H1 (cell line): ENCODE data around the gene MSI2. TPM values are rescaled to one million over a fixed set of nuclear protein-coding genes. Genes with fewer than 3 reads are reported as not detected.
A peak's percentile ranks its signal among the peaks of the same experiment; 100 is the strongest.

Experiments used
- CTCF ChIA-PET: fragments of 300-600 bp; sonication (Branson Sonifier 250); formaldehyde crosslinking; loops from one replicate; lab custom pipeline; 2021; ENCODE audit not compliant: partially characterized antibody; lab: Charles Lee
- POLR2A ChIA-PET: fragments of 300-600 bp; sonication (Branson Sonifier 250); formaldehyde crosslinking; loops from one replicate; lab custom pipeline; 2021; ENCODE audit warnings: inconsistent platforms; ENCODE audit not compliant: partially characterized antibody; lab: Charles Lee
- DNase-seq, 2 experiments: peaks; one replicate each; pipeline versions ENCODE4 v3.0.0 to v3.0.0-alpha.2; 2010 to 2022; ENCODE audit warnings: low spot score in 2 of 2, low read depth in 1 of 2, mixed read lengths in 1 of 2
- FAIRE-seq: peaks from 2 replicates; lab custom pipeline; 2011; peaks lifted over from hg19 to GRCh38; lab: Jason Lieb, UNC
- H2AFZ ChIP-seq: 2 replicates; pipeline ENCODE4 v1.8.1; 2012; ENCODE audit warnings: low read length, inconsistent platforms
- H2AK5ac ChIP-seq: 2 replicates; pipeline ENCODE4 v1.6.1; 2013; ENCODE audit warnings: low read depth, low read length
- H2BK120ac ChIP-seq: replicated peaks from 2 replicates; pipeline ENCODE3; 2013; ENCODE audit warnings: low read depth, low read length, inconsistent platforms
- H2BK12ac ChIP-seq: 2 replicates; pipeline ENCODE4 v1.6.1; 2013; ENCODE audit warnings: low read depth, low read length
- H2BK15ac ChIP-seq: 2 replicates; pipeline ENCODE4 v1.6.1; 2013; ENCODE audit warnings: low read length
- H2BK20ac ChIP-seq: 2 replicates; pipeline ENCODE4 v1.6.1; 2013; ENCODE audit warnings: low read length
- H2BK5ac ChIP-seq: 2 replicates; pipeline ENCODE4 v1.6.1; 2013; ENCODE audit warnings: low read depth, low read length
- H3K14ac ChIP-seq: 2 replicates; pipeline ENCODE4 v1.6.1; 2013; ENCODE audit warnings: inconsistent platforms; ENCODE audit not compliant: insufficient read length
- H3K18ac ChIP-seq: 2 replicates; pipeline ENCODE4 v1.6.1; 2013; ENCODE audit warnings: low read length; ENCODE audit errors: extremely low read depth
- H3K23ac ChIP-seq: 2 replicates; pipeline ENCODE4 v1.6.1; 2013; ENCODE audit warnings: inconsistent platforms; ENCODE audit not compliant: insufficient read length
- H3K23me2 ChIP-seq: 2 replicates; pipeline ENCODE4 v1.6.1; 2013; ENCODE audit warnings: low read depth, low read length
- H3K27ac ChIP-seq: 2 replicates; pipeline ENCODE4 v1.6.1; 2011; ENCODE audit warnings: low read depth, low read length, inconsistent platforms
- H3K27me3 ChIP-seq, 4 experiments: replicated peaks in 1 of 4; 1 replicate in 1 of 4; 2 replicates in 3 of 4; pipeline versions ENCODE4 v1.6.1 to v1.8.1; 2011 to 2013; ENCODE audit warnings: low read length in 3 of 4, mild to moderate bottlenecking in 3 of 4, inconsistent platforms in 2 of 4, mixed read lengths in 2 of 4, moderate library complexity in 1 of 4; ENCODE audit not compliant: control insufficient read depth in 3 of 4, insufficient read depth in 3 of 4; ENCODE audit errors: extremely low read depth in 1 of 4
- H3K36me3 ChIP-seq, 4 experiments: 2 replicates each; pipeline versions ENCODE4 v1.6.1 to v1.8.1; 2011 to 2013; ENCODE audit warnings: mild to moderate bottlenecking in 4 of 4, low read length in 3 of 4, moderate library complexity in 2 of 4, control low read depth in 1 of 4, inconsistent platforms in 1 of 4; ENCODE audit not compliant: insufficient read depth in 4 of 4, control insufficient read depth in 2 of 4
- H3K4ac ChIP-seq: replicated peaks from 2 replicates; pipeline ENCODE3; 2013; ENCODE audit warnings: low read length, low read depth, mixed read lengths, inconsistent platforms; ENCODE audit not compliant: insufficient read length
- H3K4me1 ChIP-seq, 4 experiments: replicated peaks in 1 of 4; 1 replicate in 1 of 4; 2 replicates in 3 of 4; pipeline versions ENCODE4 v1.6.1 to v1.8.1; 2011 to 2013; ENCODE audit warnings: low read length in 3 of 4, inconsistent platforms in 2 of 4, mixed read lengths in 1 of 4; ENCODE audit not compliant: insufficient read depth in 4 of 4, control insufficient read depth in 3 of 4
- H3K4me2 ChIP-seq, 2 experiments: 2 replicates each; pipeline versions ENCODE4 v1.6.1 to v1.8.1; 2011 to 2013; ENCODE audit warnings: low read depth in 2 of 2, low read length in 2 of 2, control low read depth in 1 of 2, inconsistent platforms in 1 of 2, mild to moderate bottlenecking in 1 of 2; ENCODE audit not compliant: insufficient read depth in 1 of 2
- H3K4me3 ChIP-seq, 4 experiments: fragments of 200-600, 300-600 bp in 1 of 4; sonication (generic), shearing (Covaris generic), sonication (Bioruptor Twin) in 1 of 4; 2 replicates each; pipeline versions ENCODE4 v1.5.1 to v1.8.1; 2011 to 2016; ENCODE audit warnings: low read length in 4 of 4, low read depth in 3 of 4, control low read depth in 2 of 4, inconsistent platforms in 2 of 4, mild to moderate bottlenecking in 2 of 4, mixed read lengths in 1 of 4, moderate library complexity in 1 of 4; ENCODE audit not compliant: insufficient read depth in 2 of 4; ENCODE audit errors: extremely low read depth in 1 of 4
- H3K56ac ChIP-seq: replicated peaks from 2 replicates; pipeline ENCODE3; 2013; ENCODE audit warnings: low read depth, mild to moderate bottlenecking, mixed read lengths, low read length, inconsistent platforms; ENCODE audit not compliant: insufficient read length
- H3K79me1 ChIP-seq: 2 replicates; pipeline ENCODE4 v1.6.1; 2013; ENCODE audit warnings: low read depth, low read length, control low read depth
- H3K79me2 ChIP-seq, 2 experiments: 2 replicates each; pipeline versions ENCODE4 v1.6.1 to v1.8.1; 2012 to 2013; ENCODE audit warnings: low read length in 2 of 2, mild to moderate bottlenecking in 2 of 2, inconsistent platforms in 1 of 2; ENCODE audit not compliant: insufficient read depth in 2 of 2, control insufficient read depth in 1 of 2
- H3K9ac ChIP-seq, 4 experiments: replicated peaks in 1 of 4; 1 replicate in 1 of 4; 2 replicates in 3 of 4; pipeline versions ENCODE4 v1.6.1 to v1.8.1; 2011 to 2013; ENCODE audit warnings: low read depth in 3 of 4, low read length in 3 of 4, control low read depth in 2 of 4, mild to moderate bottlenecking in 2 of 4, moderate library complexity in 2 of 4, inconsistent platforms in 1 of 4; ENCODE audit errors: extremely low read depth in 1 of 4
- H3K9me3 ChIP-seq, 2 experiments: 2 replicates each; pipeline versions ENCODE4 v1.6.1 to v1.8.1; 2012 to 2013; ENCODE audit warnings: mild to moderate bottlenecking in 2 of 2, moderate library complexity in 2 of 2, control low read depth in 1 of 2, inconsistent platforms in 1 of 2, low read depth in 1 of 2, low read length in 1 of 2, mixed read lengths in 1 of 2; ENCODE audit not compliant: insufficient read depth in 2 of 2
- H4K20me1 ChIP-seq, 2 experiments: replicated peaks in 1 of 2; 2 replicates each; pipeline versions ENCODE3 to v1.8.1; 2011 to 2013; ENCODE audit warnings: inconsistent platforms in 2 of 2, low read length in 2 of 2, mild to moderate bottlenecking in 1 of 2; ENCODE audit not compliant: insufficient read depth in 2 of 2, control insufficient read depth in 1 of 2
- H4K5ac ChIP-seq: 2 replicates; pipeline ENCODE4 v1.6.1; 2013; ENCODE audit warnings: low read length, low read depth, mixed read lengths, inconsistent platforms; ENCODE audit not compliant: insufficient read length
- H4K8ac ChIP-seq: 2 replicates; pipeline ENCODE4 v1.8.0; 2013; ENCODE audit warnings: mild to moderate bottlenecking, moderate library complexity, low read length, inconsistent platforms; ENCODE audit not compliant: insufficient read depth; ENCODE audit errors: extremely low read depth
- H4K91ac ChIP-seq: replicated peaks from 2 replicates; pipeline ENCODE3; 2013; ENCODE audit warnings: low read length, mixed read lengths, inconsistent platforms; ENCODE audit not compliant: insufficient read length
- CREB1 ChIP-seq: IDR thresholded peaks from 2 replicates; pipeline ENCODE4 v1.6.1; 2012; ENCODE audit warnings: inconsistent platforms
- SP1 ChIP-seq: IDR thresholded peaks from 2 replicates; pipeline ENCODE4 v1.6.1; 2011; ENCODE audit warnings: low read depth, low read length
- SRF ChIP-seq: IDR thresholded peaks from 2 replicates; pipeline ENCODE4 v1.6.1; 2011; ENCODE audit warnings: mild to moderate bottlenecking, low read depth, low read length, moderate library complexity
- WGBS, 2 experiments: shearing (Covaris generic) in 1 of 2; methylation state at CpG; one replicate each; pipeline versions ENCODE4 v1.1.6 to v1.1.7; 2013 to 2015; ENCODE audit warnings: low lambda C conversion rate in 2 of 2, mixed read lengths in 2 of 2, inconsistent platforms in 1 of 2, low coverage in 1 of 2, missing lambda C conversion rate in 1 of 2; ENCODE audit not compliant: insufficient replicate concordance in 2 of 2, insufficient coverage in 1 of 2, insufficient read length in 1 of 2; ENCODE audit errors: extremely low coverage in 1 of 2, missing lambda C conversion rate in 1 of 2; 5-methylcytosine and 5-hydroxymethylcytosine counted together
- polyA plus RNA-seq, 7 experiments: library from polyadenylated mRNA; depleted of rRNA in 3 of 7; stranded (reverse) in 5 of 7; unstranded in 2 of 7; fragments of >200 nt in 5 of 7; fragments of 200-250 nt in 2 of 7; gene quantifications; 1 replicate in 5 of 7; 2 replicates in 1 of 7; 4 replicates in 1 of 7; pipeline versions ENCODE4 v1.2.1 to v1.2.3, GENCODE V29; 2011 to 2013; ENCODE audit warnings: missing spikeins in 2 of 7, mixed read lengths in 2 of 7
- total RNA-seq: library from RNA; stranded (reverse); fragmentation: NEBNext Ultra II Directional; extraction: Animal tissue kit (Norgen Biotek cat#: 25700); gene quantifications from 2 replicates; pipeline ENCODE4 v1.2.1, GENCODE V29; 2021

MSI2 gene
- total and polyA plus RNA-seq, 2 of the 8 experiments (the other 6 are each of a cell fraction or from before 2014, with no cell fraction given) = 36.7 to 80.6 TPM

GRCh38 chr17:57305144-57305728 is 48.9 kb downstream of the MSI2 start:
- Histone ChIP-seq H4K5ac (no peak overlapping the region), H3K4me1 (peaks cover 0 to 9% (median 6%) of the 10 kb centered on the region in 4 experiments; a peak in 5 of 7 replicates), H3K4me3 (no peak overlapping the region), H3K9me3 (no peaks in the 10 kb centered on the region), H3K27ac (no peak overlapping the region), H3K18ac (0 out of 2 replicates have a peak overlapping the region, but pooled peaks have one; percentile 17), H3K23ac (no peak overlapping the region), H2BK12ac (no peak overlapping the region), H4K20me1 (peaks cover 3 to 4% of the 10 kb centered on the region in 2 experiments), H2AK5ac (no peak overlapping the region), H2AFZ (no peak overlapping the region), H4K91ac (no peak overlapping the region), H3K4me2 (no peak overlapping the region), H3K9ac (no peak overlapping the region), H3K56ac (no peak overlapping the region), H3K27me3 (no peaks in the 10 kb centered on the region), H2BK5ac (no peak overlapping the region), H3K79me2 (peaks cover 0 to 32% of the 10 kb centered on the region in 2 experiments; a peak in 2 of 4 replicates), H2BK120ac (no peak overlapping the region), H3K79me1 (peaks cover 12% of the 10 kb centered on the region), H3K36me3 (peaks cover 0 to 6% (median 3%) of the 10 kb centered on the region in 4 experiments; a peak in 3 of 8 replicates), H3K14ac (no peak overlapping the region), H2BK20ac (no peak overlapping the region), H3K23me2 (no peaks in the 10 kb centered on the region), H3K4ac (no peak overlapping the region), H2BK15ac (no peak overlapping the region), H4K8ac (no peak overlapping the region)
- POLR2A ChIA-PET = interaction anchor here (1.7 kb wide), 1 partner anchor 18 kb away, joined by 5 read pairs; no protein-coding TSS in a partner anchor
- FAIRE-seq (no peak), DNase-seq (no peak)
- CTCF ChIA-PET = interaction anchor here (0.5 to 1.5 kb wide), 3 partner anchors 61 to 435 kb away, joined by 3 to 5 read pairs (median 4); no protein-coding TSS in a partner anchor
- 92% methylated on average over 13 of the region's 13 CpGs; no CpG with 5 or more reads in 1 of the 2 experiments for WGBS, 2 experiments
- TF ChIP-seq SP1 = no peak
- no peak for TF ChIP-seq SRF
- no peak for TF ChIP-seq CREB1
